HepG2 (cell line): Measurements from ENCODE around the gene HRCT1. TPM values are rescaled to one million over a fixed set of nuclear protein-coding genes. Genes with fewer than 3 reads are reported as not detected.

Experiments
- HES4 ChIP-seq: sonication (generic); formaldehyde crosslinking; IDR thresholded peaks from 2 replicates; pipeline ENCODE4 v1.9.0; 2021; ENCODE audit warnings: mild to moderate bottlenecking, missing genetic modification reagents, borderline replicate concordance
- PHF21A ChIP-seq: sonication (generic); formaldehyde crosslinking; IDR thresholded peaks from 2 replicates; pipeline ENCODE4 v1.5.0; 2020; ENCODE audit warnings: mild to moderate bottlenecking, missing genetic modification reagents
- RBM39 ChIP-seq: fragments of 200-400 bp; formaldehyde crosslinking; IDR thresholded peaks from one replicate; pipeline ENCODE4 v1.6.1; 2018; ENCODE audit warnings: antibody characterized with exemption, mild to moderate bottlenecking, low read depth, low read length; ENCODE audit not compliant: poor library complexity, severe bottlenecking
- SKI ChIP-seq: fragments of 450-650 bp; IDR thresholded peaks from one replicate; pipeline ENCODE4 v1.6.1; 2018; ENCODE audit warnings: mild to moderate bottlenecking; ENCODE audit not compliant: partially characterized antibody
- SP5 ChIP-seq: IDR thresholded peaks from 2 replicates; pipeline ENCODE4 v1.6.1; 2016; ENCODE audit warnings: low read depth, borderline replicate concordance
- YEATS2 ChIP-seq: sonication (generic); formaldehyde crosslinking; IDR thresholded peaks from 2 replicates; pipeline ENCODE4 v1.4.0; 2020; ENCODE audit warnings: missing genetic modification reagents, borderline replicate concordance
- YEATS4 ChIP-seq: sonication (generic); formaldehyde crosslinking; IDR thresholded peaks from 2 replicates; pipeline ENCODE4 v1.4.0; 2020; ENCODE audit warnings: missing genetic modification reagents, borderline replicate concordance
- ZC3H4 ChIP-seq: sonication (generic); formaldehyde crosslinking; IDR thresholded peaks from 2 replicates; pipeline ENCODE4 v1.4.0; 2020; ENCODE audit warnings: missing genetic modification reagents, borderline replicate concordance
- ZFP90 ChIP-seq: sonication (generic); formaldehyde crosslinking; IDR thresholded peaks from 2 replicates; pipeline ENCODE4 v1.8.0; 2022; ENCODE audit warnings: missing genetic modification reagents, mild to moderate bottlenecking, inconsistent platforms, borderline replicate concordance
- ZMYM4 ChIP-seq: sonication (generic); formaldehyde crosslinking; IDR thresholded peaks from 2 replicates; pipeline ENCODE4 v1.8.1; 2023; ENCODE audit warnings: mild to moderate bottlenecking, missing genetic modification reagents
- ZNF792 ChIP-seq: IDR thresholded peaks from 2 replicates; pipeline ENCODE4 v1.6.1; 2016
- polyA plus RNA-seq, 8 experiments: library from polyadenylated mRNA; depleted of rRNA in 3 of 8; stranded (reverse) in 7 of 8; unstranded in 1 of 8; fragments of >200 nt; fragmentation: Illumina TruSeq in 4 of 8; extraction: Trizol in 4 of 8; gene quantifications; 2 replicates each; pipeline versions ENCODE4 v1.2.1 to v1.2.3, GENCODE V29; 2011 to 2016; ENCODE audit warnings: low read depth in 4 of 8, missing spikeins in 1 of 8, mixed read lengths in 1 of 8; ENCODE audit not compliant: insufficient read depth in 1 of 8
- total RNA-seq, 5 experiments: library from RNA; depleted of rRNA; stranded (reverse); fragments of >200 nt; fragmentation: Illumina TruSeq; extraction: Trizol; gene quantifications; 2 replicates each; pipeline ENCODE4 v1.2.3, GENCODE V29; 2016; ENCODE audit warnings: low read depth in 1 of 5
- TF ChIP-seq, protein P1 (sequence below): sonication (generic); formaldehyde crosslinking; IDR thresholded peaks from 2 replicates; pipeline ENCODE4 v1.5.0; 2020; ENCODE audit warnings: mild to moderate bottlenecking, missing genetic modification reagents, borderline replicate concordance
- TF ChIP-seq, protein P2 (sequence below): IDR thresholded peaks from 2 replicates; pipeline ENCODE4 v1.6.1; 2016; ENCODE audit warnings: mild to moderate bottlenecking
- TF ChIP-seq, protein P3 (sequence below): sonication (generic); formaldehyde crosslinking; IDR thresholded peaks from 2 replicates; pipeline ENCODE4 v1.5.0; 2020; ENCODE audit warnings: mild to moderate bottlenecking, missing genetic modification reagents, borderline replicate concordance
- TF ChIP-seq, protein P4 (sequence below): IDR thresholded peaks from 2 replicates; pipeline ENCODE4 v1.6.1; 2016; ENCODE audit warnings: low read depth
- TF ChIP-seq, protein P5 (sequence below): sonication (generic); formaldehyde crosslinking; IDR thresholded peaks from 2 replicates; pipeline ENCODE4 v1.9.0; 2022; ENCODE audit warnings: missing genetic modification reagents, mild to moderate bottlenecking, borderline replicate concordance

HRCT1 gene
- total and polyA plus RNA-seq, 2 of the 13 experiments (the other 11 are each of a cell fraction or from before 2014, with no cell fraction given) = 0.13 TPM; not detected in 1

DNA sequence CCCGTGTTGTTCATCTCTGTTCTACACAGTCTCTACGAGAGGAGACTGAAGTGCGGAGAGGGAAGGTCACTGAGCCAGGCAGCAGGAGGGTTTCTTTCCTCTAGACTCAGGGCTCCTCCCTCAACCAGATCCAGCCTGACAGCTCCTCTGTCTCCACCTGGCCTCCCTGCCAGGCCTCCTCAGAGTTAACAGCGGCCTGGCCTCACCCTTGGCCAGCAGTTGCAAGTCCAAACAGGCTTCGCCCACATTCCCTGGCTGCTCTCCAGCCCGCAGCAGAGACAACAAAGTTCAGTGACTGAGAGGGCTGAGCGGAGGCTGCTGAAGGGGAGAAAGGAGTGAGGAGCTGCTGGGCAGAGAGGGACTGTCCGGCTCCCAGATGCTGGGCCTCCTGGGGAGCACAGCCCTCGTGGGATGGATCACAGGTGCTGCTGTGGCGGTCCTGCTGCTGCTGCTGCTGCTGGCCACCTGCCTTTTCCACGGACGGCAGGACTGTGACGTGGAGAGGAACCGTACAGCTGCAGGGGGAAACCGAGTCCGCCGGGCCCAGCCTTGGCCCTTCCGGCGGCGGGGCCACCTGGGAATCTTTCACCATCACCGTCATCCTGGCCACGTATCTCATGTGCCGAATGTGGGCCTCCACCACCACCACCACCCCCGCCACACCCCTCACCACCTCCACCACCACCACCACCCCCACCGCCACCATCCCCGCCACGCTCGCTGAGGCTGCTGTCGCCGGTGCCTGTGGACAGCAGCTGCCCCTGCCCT lies at the start of gene HRCT1 (continued):
- TF ChIP-seq, protein P1, sequence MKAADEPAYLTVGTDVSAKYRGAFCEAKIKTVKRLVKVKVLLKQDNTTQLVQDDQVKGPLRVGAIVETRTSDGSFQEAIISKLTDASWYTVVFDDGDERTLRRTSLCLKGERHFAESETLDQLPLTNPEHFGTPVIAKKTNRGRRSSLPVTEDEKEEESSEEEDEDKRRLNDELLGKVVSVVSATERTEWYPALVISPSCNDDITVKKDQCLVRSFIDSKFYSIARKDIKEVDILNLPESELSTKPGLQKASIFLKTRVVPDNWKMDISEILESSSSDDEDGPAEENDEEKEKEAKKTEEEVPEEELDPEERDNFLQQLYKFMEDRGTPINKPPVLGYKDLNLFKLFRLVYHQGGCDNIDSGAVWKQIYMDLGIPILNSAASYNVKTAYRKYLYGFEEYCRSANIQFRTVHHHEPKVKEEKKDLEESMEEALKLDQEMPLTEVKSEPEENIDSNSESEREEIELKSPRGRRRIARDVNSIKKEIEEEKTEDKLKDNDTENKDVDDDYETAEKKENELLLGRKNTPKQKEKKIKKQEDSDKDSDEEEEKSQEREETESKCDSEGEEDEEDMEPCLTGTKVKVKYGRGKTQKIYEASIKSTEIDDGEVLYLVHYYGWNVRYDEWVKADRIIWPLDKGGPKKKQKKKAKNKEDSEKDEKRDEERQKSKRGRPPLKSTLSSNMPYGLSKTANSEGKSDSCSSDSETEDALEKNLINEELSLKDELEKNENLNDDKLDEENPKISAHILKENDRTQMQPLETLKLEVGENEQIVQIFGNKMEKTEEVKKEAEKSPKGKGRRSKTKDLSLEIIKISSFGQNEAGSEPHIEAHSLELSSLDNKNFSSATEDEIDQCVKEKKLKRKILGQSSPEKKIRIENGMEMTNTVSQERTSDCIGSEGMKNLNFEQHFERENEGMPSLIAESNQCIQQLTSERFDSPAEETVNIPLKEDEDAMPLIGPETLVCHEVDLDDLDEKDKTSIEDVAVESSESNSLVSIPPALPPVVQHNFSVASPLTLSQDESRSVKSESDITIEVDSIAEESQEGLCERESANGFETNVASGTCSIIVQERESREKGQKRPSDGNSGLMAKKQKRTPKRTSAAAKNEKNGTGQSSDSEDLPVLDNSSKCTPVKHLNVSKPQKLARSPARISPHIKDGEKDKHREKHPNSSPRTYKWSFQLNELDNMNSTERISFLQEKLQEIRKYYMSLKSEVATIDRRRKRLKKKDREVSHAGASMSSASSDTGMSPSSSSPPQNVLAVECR (CRISPR knock-in tag) = peak; percentile 40; the same call in 1 of the 2 replicates
- TF ChIP-seq, protein P2, sequence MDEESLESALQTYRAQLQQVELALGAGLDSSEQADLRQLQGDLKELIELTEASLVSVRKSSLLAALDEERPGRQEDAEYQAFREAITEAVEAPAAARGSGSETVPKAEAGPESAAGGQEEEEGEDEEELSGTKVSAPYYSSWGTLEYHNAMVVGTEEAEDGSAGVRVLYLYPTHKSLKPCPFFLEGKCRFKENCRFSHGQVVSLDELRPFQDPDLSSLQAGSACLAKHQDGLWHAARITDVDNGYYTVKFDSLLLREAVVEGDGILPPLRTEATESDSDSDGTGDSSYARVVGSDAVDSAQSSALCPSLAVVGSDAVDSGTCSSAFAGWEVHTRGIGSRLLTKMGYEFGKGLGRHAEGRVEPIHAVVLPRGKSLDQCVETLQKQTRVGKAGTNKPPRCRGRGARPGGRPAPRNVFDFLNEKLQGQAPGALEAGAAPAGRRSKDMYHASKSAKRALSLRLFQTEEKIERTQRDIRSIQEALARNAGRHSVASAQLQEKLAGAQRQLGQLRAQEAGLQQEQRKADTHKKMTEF (CRISPR knock-in tag) = peak; percentile 63; the same call in 1 of the 2 replicates
- TF ChIP-seq ZMYM4 (CRISPR knock-in tag) = peak; percentile 46; the same call in 1 of the 2 replicates
- TF ChIP-seq RBM39 = peak; percentile 0
- TF ChIP-seq HES4 (CRISPR knock-in tag) = 0 out of 2 replicates have a peak, but pooled peaks have one; percentile 37
- TF ChIP-seq YEATS4 = no peak; the same call in 1 of the 2 replicates
- TF ChIP-seq SP5 (CRISPR knock-in tag) = 0 out of 2 replicates have a peak, but pooled peaks have one; percentile 15
- TF ChIP-seq, protein P3, sequence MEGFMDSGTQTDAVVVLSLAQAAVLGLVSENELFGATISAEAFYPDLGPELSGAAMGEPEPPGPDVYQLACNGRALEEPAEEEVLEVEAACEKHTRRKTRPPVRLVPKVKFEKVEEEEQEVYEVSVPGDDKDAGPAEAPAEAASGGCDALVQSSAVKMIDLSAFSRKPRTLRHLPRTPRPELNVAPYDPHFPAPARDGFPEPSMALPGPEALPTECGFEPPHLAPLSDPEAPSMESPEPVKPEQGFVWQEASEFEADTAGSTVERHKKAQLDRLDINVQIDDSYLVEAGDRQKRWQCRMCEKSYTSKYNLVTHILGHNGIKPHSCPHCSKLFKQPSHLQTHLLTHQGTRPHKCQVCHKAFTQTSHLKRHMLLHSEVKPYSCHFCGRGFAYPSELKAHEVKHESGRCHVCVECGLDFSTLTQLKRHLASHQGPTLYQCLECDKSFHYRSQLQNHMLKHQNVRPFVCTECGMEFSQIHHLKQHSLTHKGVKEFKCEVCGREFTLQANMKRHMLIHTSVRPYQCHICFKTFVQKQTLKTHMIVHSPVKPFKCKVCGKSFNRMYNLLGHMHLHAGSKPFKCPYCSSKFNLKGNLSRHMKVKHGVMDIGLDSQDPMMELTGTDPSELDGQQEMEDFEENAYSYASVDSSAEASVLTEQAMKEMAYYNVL (CRISPR knock-in tag) = 0 out of 2 replicates have a peak, but pooled peaks have one; percentile 23
- peak; percentile 58; the same call in 1 of the 2 replicates for TF ChIP-seq ZNF792
- TF ChIP-seq PHF21A (CRISPR knock-in tag) = peak; percentile 27; the same call in 1 of the 2 replicates
- TF ChIP-seq, protein P4, sequence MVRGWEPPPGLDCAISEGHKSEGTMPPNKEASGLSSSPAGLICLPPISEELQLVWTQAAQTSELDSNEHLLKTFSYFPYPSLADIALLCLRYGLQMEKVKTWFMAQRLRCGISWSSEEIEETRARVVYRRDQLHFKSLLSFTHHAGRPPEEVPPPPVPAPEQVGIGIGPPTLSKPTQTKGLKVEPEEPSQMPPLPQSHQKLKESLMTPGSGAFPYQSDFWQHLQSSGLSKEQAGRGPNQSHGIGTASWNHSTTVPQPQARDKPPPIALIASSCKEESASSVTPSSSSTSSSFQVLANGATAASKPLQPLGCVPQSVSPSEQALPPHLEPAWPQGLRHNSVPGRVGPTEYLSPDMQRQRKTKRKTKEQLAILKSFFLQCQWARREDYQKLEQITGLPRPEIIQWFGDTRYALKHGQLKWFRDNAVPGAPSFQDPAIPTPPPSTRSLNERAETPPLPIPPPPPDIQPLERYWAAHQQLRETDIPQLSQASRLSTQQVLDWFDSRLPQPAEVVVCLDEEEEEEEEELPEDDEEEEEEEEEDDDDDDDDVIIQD = peak; percentile 32; the same call in 1 of the 2 replicates
- TF ChIP-seq, protein P5, sequence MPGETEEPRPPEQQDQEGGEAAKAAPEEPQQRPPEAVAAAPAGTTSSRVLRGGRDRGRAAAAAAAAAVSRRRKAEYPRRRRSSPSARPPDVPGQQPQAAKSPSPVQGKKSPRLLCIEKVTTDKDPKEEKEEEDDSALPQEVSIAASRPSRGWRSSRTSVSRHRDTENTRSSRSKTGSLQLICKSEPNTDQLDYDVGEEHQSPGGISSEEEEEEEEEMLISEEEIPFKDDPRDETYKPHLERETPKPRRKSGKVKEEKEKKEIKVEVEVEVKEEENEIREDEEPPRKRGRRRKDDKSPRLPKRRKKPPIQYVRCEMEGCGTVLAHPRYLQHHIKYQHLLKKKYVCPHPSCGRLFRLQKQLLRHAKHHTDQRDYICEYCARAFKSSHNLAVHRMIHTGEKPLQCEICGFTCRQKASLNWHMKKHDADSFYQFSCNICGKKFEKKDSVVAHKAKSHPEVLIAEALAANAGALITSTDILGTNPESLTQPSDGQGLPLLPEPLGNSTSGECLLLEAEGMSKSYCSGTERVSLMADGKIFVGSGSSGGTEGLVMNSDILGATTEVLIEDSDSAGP (CRISPR knock-in tag) = peak; percentile 48; the same call in 1 of the 2 replicates
- TF ChIP-seq YEATS2 (CRISPR knock-in tag) = peak; percentile 62; the same call in 1 of the 2 replicates
- TF ChIP-seq ZFP90 (CRISPR knock-in tag) = no peak
- no peak for TF ChIP-seq ZC3H4 (CRISPR knock-in tag)
- no peak for TF ChIP-seq SKI
